OCI-M1 (cell line): ENCODE results near the gene CDK14.

Experiments used
- DNase-seq: peaks from one replicate; lab custom pipeline; 2025; lab: John Stamatoyannopoulos, UW

The CDK14 gene

GRCh38 chr7:91206361-91206960 lies 610.3 kb downstream of the CDK14 start:
- DNase-seq, result no peak

- DNase-seq, result no peak
Observed at GRCh38 chr7:91212582-91212981, 616.5 kb downstream of the CDK14 start.

GRCh38 chr7:91226411-91226810 lies 630.3 kb downstream of the CDK14 start:
- DNase-seq, result no peak

- no peak for DNase-seq
Observed at GRCh38 chr7:91228327-91228726, 632.2 kb downstream of the CDK14 start.

GRCh38 chr7:91228927-91229558 lies 632.9 kb downstream of the CDK14 start:
- no peak for DNase-seq

- DNase-seq, result no peak
Observed at GRCh38 chr7:91230100-91230499, 634.0 kb downstream of the CDK14 start.

- no peak for DNase-seq
Observed at GRCh38 chr7:91230503-91230902, 634.4 kb downstream of the CDK14 start.

GRCh38 chr7:91233212-91233611 lies 637.1 kb downstream of the CDK14 start:
- DNase-seq, result no peak

- no peak for DNase-seq
Observed at GRCh38 chr7:91235211-91235832, 639.2 kb downstream of the CDK14 start.

- no peak for DNase-seq
Observed at GRCh38 chr7:91239171-91239604, 643.1 kb downstream of the CDK14 start.

GRCh38 chr7:91239772-91240171 lies 643.7 kb downstream of the CDK14 start:
- DNase-seq, result no peak

- DNase-seq, result no peak
Observed at GRCh38 chr7:91240376-91240941, 644.3 kb downstream of the CDK14 start.

- peak; percentile 61 for DNase-seq
Observed at GRCh38 chr7:91242097-91242844, 646.1 kb downstream of the CDK14 start.

- DNase-seq, result no peak
Observed at GRCh38 chr7:91243591-91244301, 647.6 kb downstream of the CDK14 start.

- no peak for DNase-seq
Observed at GRCh38 chr7:91247500-91247899, 651.4 kb downstream of the CDK14 start.

- DNase-seq, result no peak
Observed at GRCh38 chr7:91248996-91249395, 652.9 kb downstream of the CDK14 start.

- DNase-seq, result no peak
Observed at GRCh38 chr7:91249506-91250233, 653.5 kb downstream of the CDK14 start.

GRCh38 chr7:91250706-91251105 lies 654.6 kb downstream of the CDK14 start:
- no peak for DNase-seq

- DNase-seq, result no peak
Observed at GRCh38 chr7:91251877-91252276, 655.8 kb downstream of the CDK14 start.
